CD4-positive, alpha-beta T cell treated with Interleukin-6 for 4 hours (primary cell): ENCODE data around the gene CACNG4.

Experiments
- DNase-seq: peaks from one replicate; pipeline ENCODE4 v3.0.0-alpha.2; 2020; ENCODE audit warnings: mixed read lengths

Gene CACNG4

GRCh38 chr17:66963909-66964771 lies at the start of gene CACNG4:
Gene CACNG4 (plus strand): TSS chr17:66964707. CDS start chr17:66964912, 205 bp downstream.
- DNase-seq = no peak

- DNase-seq = no peak
Measured at GRCh38 chr17:66915204-66915611, 49.3 kb upstream of the CACNG4 start.

GRCh38 chr17:66915792-66916191 lies 48.7 kb upstream of the CACNG4 start:
- DNase-seq = no peak

- no peak for DNase-seq
Measured at GRCh38 chr17:66916946-66917345, 47.6 kb upstream of the CACNG4 start.

GRCh38 chr17:66918896-66919295 lies 45.6 kb upstream of the CACNG4 start:
- DNase-seq = no peak

- DNase-seq = no peak
Measured at GRCh38 chr17:66920435-66920834, 44.1 kb upstream of the CACNG4 start.

GRCh38 chr17:66920950-66921349 lies 43.6 kb upstream of the CACNG4 start:
- no peak for DNase-seq

- no peak for DNase-seq
Measured at GRCh38 chr17:66923886-66924285, 40.6 kb upstream of the CACNG4 start.

GRCh38 chr17:66925811-66926500 lies 38.6 kb upstream of the CACNG4 start:
- DNase-seq = no peak

- DNase-seq = no peak
Measured at GRCh38 chr17:66928949-66929348, 35.6 kb upstream of the CACNG4 start.

- no peak for DNase-seq
Measured at GRCh38 chr17:66929591-66929990, 34.9 kb upstream of the CACNG4 start.

- DNase-seq = no peak
Measured at GRCh38 chr17:66930933-66931332, 33.6 kb upstream of the CACNG4 start.

- no peak for DNase-seq
Measured at GRCh38 chr17:66932311-66932710, 32.2 kb upstream of the CACNG4 start.

- DNase-seq = no peak
Measured at GRCh38 chr17:66934040-66934439, 30.5 kb upstream of the CACNG4 start.

- DNase-seq = no peak
Measured at GRCh38 chr17:66935717-66936116, 28.8 kb upstream of the CACNG4 start.

- no peak for DNase-seq
Measured at GRCh38 chr17:66938656-66939055, 25.9 kb upstream of the CACNG4 start.

GRCh38 chr17:66939461-66940114 lies 24.9 kb upstream of the CACNG4 start:
- no peak for DNase-seq

GRCh38 chr17:66941249-66941648 lies 23.3 kb upstream of the CACNG4 start:
- no peak for DNase-seq

GRCh38 chr17:66941773-66942450 lies 22.6 kb upstream of the CACNG4 start:
- no peak for DNase-seq

- DNase-seq = no peak
Measured at GRCh38 chr17:66942451-66943264, 21.8 kb upstream of the CACNG4 start.

GRCh38 chr17:66943484-66943883 lies 21.0 kb upstream of the CACNG4 start:
- DNase-seq = no peak
